22Rv1 (cell line): Measurements from ENCODE around the gene NBAS.

Experiments used
- ZFX ChIP-seq: fragments of 450-650 bp; IDR thresholded peaks from 2 replicates; pipeline ENCODE4 v1.6.1; 2017; ENCODE audit warnings: antibody characterized with exemption, borderline replicate concordance
- TF ChIP-seq, protein P1 (sequence below): fragments of 450-650 bp; IDR thresholded peaks from 2 replicates; pipeline ENCODE4 v1.5.1; 2017; ENCODE audit warnings: mild to moderate bottlenecking

DNA sequence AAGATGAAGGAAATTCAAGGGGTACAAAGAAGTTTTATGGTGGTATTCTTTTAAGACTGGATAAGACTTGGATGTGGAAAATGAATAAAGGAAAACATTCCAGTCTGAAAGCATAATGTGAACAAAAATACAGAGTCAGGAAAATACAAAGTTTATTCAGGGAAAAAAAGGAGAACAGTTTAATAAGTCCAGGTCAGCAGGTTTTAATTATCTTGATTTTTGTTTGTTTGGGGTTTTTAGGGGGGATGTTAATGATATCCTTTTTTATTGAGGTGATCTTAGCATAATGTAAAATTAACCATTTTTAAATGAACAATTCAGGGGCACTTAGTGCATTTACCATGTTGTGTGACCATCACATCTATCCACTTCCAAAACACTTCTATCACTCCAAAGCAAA lies 80.6 kb downstream of the NBAS start:
- TF ChIP-seq, protein P1, sequence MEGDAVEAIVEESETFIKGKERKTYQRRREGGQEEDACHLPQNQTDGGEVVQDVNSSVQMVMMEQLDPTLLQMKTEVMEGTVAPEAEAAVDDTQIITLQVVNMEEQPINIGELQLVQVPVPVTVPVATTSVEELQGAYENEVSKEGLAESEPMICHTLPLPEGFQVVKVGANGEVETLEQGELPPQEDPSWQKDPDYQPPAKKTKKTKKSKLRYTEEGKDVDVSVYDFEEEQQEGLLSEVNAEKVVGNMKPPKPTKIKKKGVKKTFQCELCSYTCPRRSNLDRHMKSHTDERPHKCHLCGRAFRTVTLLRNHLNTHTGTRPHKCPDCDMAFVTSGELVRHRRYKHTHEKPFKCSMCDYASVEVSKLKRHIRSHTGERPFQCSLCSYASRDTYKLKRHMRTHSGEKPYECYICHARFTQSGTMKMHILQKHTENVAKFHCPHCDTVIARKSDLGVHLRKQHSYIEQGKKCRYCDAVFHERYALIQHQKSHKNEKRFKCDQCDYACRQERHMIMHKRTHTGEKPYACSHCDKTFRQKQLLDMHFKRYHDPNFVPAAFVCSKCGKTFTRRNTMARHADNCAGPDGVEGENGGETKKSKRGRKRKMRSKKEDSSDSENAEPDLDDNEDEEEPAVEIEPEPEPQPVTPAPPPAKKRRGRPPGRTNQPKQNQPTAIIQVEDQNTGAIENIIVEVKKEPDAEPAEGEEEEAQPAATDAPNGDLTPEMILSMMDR = no peak
- no peak for TF ChIP-seq ZFX
